GM21528 (cell line): ENCODE data around the gene FAM219A.
"Not testable (repeated sequence)": the region's sequence is repeated elsewhere in the genome, so short reads cannot be mapped to it uniquely, and the experiment has no call there.

ENCODE experiments used
- ATAC-seq: cut with Tn5 transposase; IDR thresholded peaks from one replicate; pipeline ENCODE4 v1.9.1; 2021; ENCODE audit warnings: mild to moderate bottlenecking, moderate library complexity; ENCODE audit not compliant: unreplicated experiment, low FRiP score

Gene FAM219A

GRCh38 chr9:34485822-34486221 lies 27.5 kb upstream of the FAM219A start:
- ATAC-seq = no peak

- no peak for ATAC-seq
These were observed 26.3 kb upstream of the FAM219A start for GRCh38 chr9:34484678-34485077.

- not testable (repeated sequence) for ATAC-seq
These were observed 24.4 kb upstream of the FAM219A start for GRCh38 chr9:34482746-34483145.

GRCh38 chr9:34481620-34482019 lies 23.2 kb upstream of the FAM219A start:
- ATAC-seq = not testable (repeated sequence)

GRCh38 chr9:34479431-34479866 lies 21.1 kb upstream of the FAM219A start:
- no peak for ATAC-seq

- ATAC-seq = no peak
These were observed 19.2 kb upstream of the FAM219A start for GRCh38 chr9:34477541-34477940.

GRCh38 chr9:34475097-34475496 lies 16.7 kb upstream of the FAM219A start:
- ATAC-seq = no peak

- ATAC-seq = no peak
These were observed 7.1 kb upstream of the FAM219A start for GRCh38 chr9:34465468-34465867.

GRCh38 chr9:34464571-34464970 lies 6.2 kb upstream of the FAM219A start:
- no peak for ATAC-seq

GRCh38 chr9:34463901-34464232 lies 5.5 kb upstream of the FAM219A start:
- ATAC-seq = no peak

GRCh38 chr9:34463098-34463900 lies 4.9 kb upstream of the FAM219A start:
- no peak for ATAC-seq

GRCh38 chr9:34459941-34460340 lies 1.6 kb upstream of the FAM219A start:
- no peak for ATAC-seq

GRCh38 chr9:34459356-34459755 lies 986 bp upstream of the FAM219A start:
- ATAC-seq = no peak

GRCh38 chr9:34458959-34459340 lies 580 bp upstream of the FAM219A start:
- ATAC-seq = no peak

GRCh38 chr9:34457266-34458012 lies 931 bp downstream of the FAM219A start:
- ATAC-seq = no peak

GRCh38 chr9:34456746-34457145 lies 1.6 kb downstream of the FAM219A start:
- ATAC-seq = no peak

GRCh38 chr9:34456151-34456550 lies 2.2 kb downstream of the FAM219A start:
- ATAC-seq = no peak

GRCh38 chr9:34454571-34455065 lies 3.8 kb downstream of the FAM219A start:
- ATAC-seq = no peak

GRCh38 chr9:34452568-34452967 lies 5.8 kb downstream of the FAM219A start:
- ATAC-seq = no peak

- ATAC-seq = no peak
These were observed 6.8 kb downstream of the FAM219A start for GRCh38 chr9:34451545-34451944.

GRCh38 chr9:34451135-34451534 lies 7.2 kb downstream of the FAM219A start:
- no peak for ATAC-seq

GRCh38 chr9:34450644-34451043 lies 7.7 kb downstream of the FAM219A start:
- ATAC-seq = no peak
